Measurements from ENCODE around the gene PKN1. TPM values are rescaled to one million over a fixed set of nuclear protein-coding genes. Genes with fewer than 3 reads are reported as not detected.
"Not testable (repeated sequence)": the region's sequence is repeated elsewhere in the genome, so short reads cannot be mapped to it uniquely, and the experiment has no call there.

PKN1 gene
- total and polyA plus RNA-seq, 4 donors, result 38.7 to 112 (median 87.2) TPM

- Histone ChIP-seq H3K9me3 (ENCODE audit: control insufficient read depth, low read length) (no peaks in the 10 kb centered on the region), H3K36me3 (ENCODE audit: control insufficient read depth in 1 of 2, insufficient read depth in 2 of 2, low read length in 1 of 2) (no peaks in the 10 kb centered on the region), H3K4me1 (ENCODE audit: control insufficient read depth in 1 of 2, insufficient read depth in 2 of 2, low read length in 2 of 2) (no peaks in the 10 kb centered on the region), H3K4me3 (ENCODE audit: low read length in 2 of 2) (peak within 1 kb of the TSS; percentile 84 to 95), H3K27ac (ENCODE audit: low read depth in 1 of 2, low read length in 2 of 2) (peak within 1 kb of the TSS in 1 of 2 donors; percentile 32), H3K27me3 (ENCODE audit: control insufficient read depth in 1 of 2, insufficient read depth in 2 of 2, low read length in 1 of 2) (no peaks in the 10 kb centered on the region)
- intact Hi-C loops (cut with DNase I), result no loop called here
- WGBS, 2 donors, result 2 to 4% methylated on average over 52 to 71 of the region's 71 CpGs
- peak; percentile 98 for ATAC-seq (ENCODE audit: low FRiP score)
- DNase-seq, result peak; percentile 97 to 98
These were observed 63.1 kb downstream of the PKN1 start, which contains the start of gene GIPC1 for GRCh38 chr19:14496029-14496833. TSS of gene GIPC1 (minus strand) at chr19:14496127. CDS start at chr19:14482976, 13,151 bp downstream.

- H3K4me1 ChIP-seq (ENCODE audit: control insufficient read depth in 1 of 2, insufficient read depth in 2 of 2, low read length in 2 of 2), result no peaks in the 10 kb centered on the region
- intact Hi-C loops (cut with DNase I), result no loop called here
- no peak for DNase-seq
- H3K4me3 ChIP-seq (ENCODE audit: low read length in 2 of 2), result no peak overlapping the region
- no peak for ATAC-seq (ENCODE audit: low FRiP score)
- no peaks in the 10 kb centered on the region for H3K9me3 ChIP-seq (ENCODE audit: control insufficient read depth, low read length)
- WGBS, 2 donors, result 30 to 37% methylated on average over 7 of the region's 7 CpGs
- peak overlapping the region in 1 of 2 donors; percentile 32 for H3K27ac ChIP-seq (ENCODE audit: low read depth in 1 of 2, low read length in 2 of 2)
- no peaks in the 10 kb centered on the region for H3K27me3 ChIP-seq (ENCODE audit: control insufficient read depth in 1 of 2, insufficient read depth in 2 of 2, low read length in 1 of 2)
- H3K36me3 ChIP-seq (ENCODE audit: control insufficient read depth in 1 of 2, insufficient read depth in 2 of 2, low read length in 1 of 2), result no peaks in the 10 kb centered on the region
These were observed 63.7 kb downstream of the PKN1 start for GRCh38 chr19:14496834-14497227.

- intact Hi-C loops (cut with DNase I), result no loop called here
- ATAC-seq (ENCODE audit: low FRiP score) (peak; percentile 20), DNase-seq (no peak)
- H3K27ac ChIP-seq (ENCODE audit: low read depth in 1 of 2, low read length in 2 of 2), result peak overlapping the region in 1 of 2 donors; percentile 32
- H3K4me1 ChIP-seq (ENCODE audit: control insufficient read depth in 1 of 2, insufficient read depth in 2 of 2, low read length in 2 of 2), result no peaks in the 10 kb centered on the region
- H3K9me3 ChIP-seq (ENCODE audit: control insufficient read depth, low read length), result no peaks in the 10 kb centered on the region
- H3K4me3 ChIP-seq (ENCODE audit: low read length in 2 of 2), result no peak overlapping the region
- 27 to 36% methylated on average over 6 of the region's 6 CpGs for WGBS, 2 donors
- no peaks in the 10 kb centered on the region for H3K36me3 ChIP-seq (ENCODE audit: control insufficient read depth in 1 of 2, insufficient read depth in 2 of 2, low read length in 1 of 2)
- H3K27me3 ChIP-seq (ENCODE audit: control insufficient read depth in 1 of 2, insufficient read depth in 2 of 2, low read length in 1 of 2), result no peaks in the 10 kb centered on the region
These were observed 64.3 kb downstream of the PKN1 start for GRCh38 chr19:14497228-14497921.

GRCh38 chr19:14502334-14503092, 69.4 kb downstream of the PKN1 start:
- H3K27ac ChIP-seq (ENCODE audit: low read depth in 1 of 2, low read length in 2 of 2), result no peak overlapping the region
- no peak for ATAC-seq (ENCODE audit: low FRiP score)
- no peaks in the 10 kb centered on the region for H3K27me3 ChIP-seq (ENCODE audit: control insufficient read depth in 1 of 2, insufficient read depth in 2 of 2, low read length in 1 of 2)
- intact Hi-C loops (cut with DNase I), result no loop called here
- H3K9me3 ChIP-seq (ENCODE audit: control insufficient read depth, low read length), result no peaks in the 10 kb centered on the region
- H3K36me3 ChIP-seq (ENCODE audit: control insufficient read depth in 1 of 2, insufficient read depth in 2 of 2, low read length in 1 of 2), result no peaks in the 10 kb centered on the region
- H3K4me1 ChIP-seq (ENCODE audit: control insufficient read depth in 1 of 2, insufficient read depth in 2 of 2, low read length in 2 of 2), result no peaks in the 10 kb centered on the region
- DNase-seq, result no peak
- no peak overlapping the region for H3K4me3 ChIP-seq (ENCODE audit: low read length in 2 of 2)
- WGBS, 2 donors, result 78 to 79% methylated on average over 11 of the region's 11 CpGs

GRCh38 chr19:14503285-14503684, 70.2 kb downstream of the PKN1 start:
- Histone ChIP-seq H3K36me3 (ENCODE audit: control insufficient read depth in 1 of 2, insufficient read depth in 2 of 2, low read length in 1 of 2) (no peaks in the 10 kb centered on the region), H3K9me3 (ENCODE audit: control insufficient read depth, low read length) (no peaks in the 10 kb centered on the region), H3K27me3 (ENCODE audit: control insufficient read depth in 1 of 2, insufficient read depth in 2 of 2, low read length in 1 of 2) (no peaks in the 10 kb centered on the region), H3K4me1 (ENCODE audit: control insufficient read depth in 1 of 2, insufficient read depth in 2 of 2, low read length in 2 of 2) (no peaks in the 10 kb centered on the region), H3K4me3 (ENCODE audit: low read length in 2 of 2) (no peak overlapping the region), H3K27ac (ENCODE audit: low read depth in 1 of 2, low read length in 2 of 2) (no peak overlapping the region)
- intact Hi-C loops (cut with DNase I), result no loop called here
- 62 to 79% methylated on average over 1 of the region's 1 CpG for WGBS, 2 donors
- ATAC-seq (ENCODE audit: low FRiP score), result no peak
- DNase-seq, result no peak

- ATAC-seq (ENCODE audit: low FRiP score); H3K27ac ChIP-seq (ENCODE audit: low read depth in 1 of 2, low read length in 2 of 2); H3K27me3 ChIP-seq (ENCODE audit: control insufficient read depth in 1 of 2, insufficient read depth in 2 of 2, low read length in 1 of 2); intact Hi-C loops (cut with DNase I); H3K4me1 ChIP-seq (ENCODE audit: control insufficient read depth in 1 of 2, insufficient read depth in 2 of 2, low read length in 2 of 2); H3K36me3 ChIP-seq (ENCODE audit: control insufficient read depth in 1 of 2, insufficient read depth in 2 of 2, low read length in 1 of 2); H3K4me3 ChIP-seq (ENCODE audit: low read length in 2 of 2); H3K9me3 ChIP-seq (ENCODE audit: control insufficient read depth, low read length); DNase-seq: not testable (repeated sequence)
- WGBS, 2 donors, result 89 to 92% methylated on average over 8 of the region's 8 CpGs
These were observed 71.5 kb downstream of the PKN1 start for GRCh38 chr19:14504575-14504974.

GRCh38 chr19:14505488-14506239, 72.6 kb downstream of the PKN1 start:
- peak; percentile 63 for ATAC-seq (ENCODE audit: low FRiP score)
- H3K9me3 ChIP-seq (ENCODE audit: control insufficient read depth, low read length), result no peaks in the 10 kb centered on the region
- intact Hi-C loops (cut with DNase I), result no loop called here
- no peaks in the 10 kb centered on the region for H3K4me1 ChIP-seq (ENCODE audit: control insufficient read depth in 1 of 2, insufficient read depth in 2 of 2, low read length in 2 of 2)
- H3K36me3 ChIP-seq (ENCODE audit: control insufficient read depth in 1 of 2, insufficient read depth in 2 of 2, low read length in 1 of 2), result no peaks in the 10 kb centered on the region
- DNase-seq, result peak; percentile 67 to 87
- H3K4me3 ChIP-seq (ENCODE audit: low read length in 2 of 2), result no peak overlapping the region
- H3K27me3 ChIP-seq (ENCODE audit: control insufficient read depth in 1 of 2, insufficient read depth in 2 of 2, low read length in 1 of 2), result no peaks in the 10 kb centered on the region
- 55% methylated on average over 19 of the region's 19 CpGs for WGBS, 2 donors
- no peak overlapping the region for H3K27ac ChIP-seq (ENCODE audit: low read depth in 1 of 2, low read length in 2 of 2)

Measured in aorta (tissue), 5 donors.